ENCODE results near the gene THY1. TPM values are rescaled to one million over a fixed set of nuclear protein-coding genes. Genes with fewer than 3 reads are reported as not detected.

Gene THY1
- polyA plus RNA-seq, 1 experiment, result 1,905 TPM

DNA sequence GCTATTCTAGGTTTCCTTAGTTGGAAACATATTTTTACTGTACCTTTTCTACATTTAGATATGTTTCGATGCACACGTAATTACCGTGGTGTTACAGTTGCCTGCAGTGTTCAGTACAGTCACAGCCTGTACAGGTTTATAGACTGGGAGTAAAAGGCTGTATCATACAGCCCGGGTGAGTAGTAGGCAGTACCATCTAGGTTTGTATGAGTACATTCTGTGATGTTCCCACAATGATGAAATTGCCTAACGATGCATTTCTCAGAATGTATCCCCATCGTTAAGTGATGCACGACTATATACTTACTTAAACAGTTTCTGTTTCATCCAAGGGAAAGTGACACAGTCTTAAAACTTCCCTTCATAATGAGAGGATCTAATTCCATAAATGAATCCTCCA, 13.1 kb upstream of the THY1 start:
- H3K36me3 ChIP-seq (ENCODE audit: control insufficient read depth, insufficient read depth, low read length), result no peaks in the 10 kb centered on the region
- H3K4me3 ChIP-seq (ENCODE audit: low read depth, low read length), result no peak overlapping the region
- TF ChIP-seq, protein P1, sequence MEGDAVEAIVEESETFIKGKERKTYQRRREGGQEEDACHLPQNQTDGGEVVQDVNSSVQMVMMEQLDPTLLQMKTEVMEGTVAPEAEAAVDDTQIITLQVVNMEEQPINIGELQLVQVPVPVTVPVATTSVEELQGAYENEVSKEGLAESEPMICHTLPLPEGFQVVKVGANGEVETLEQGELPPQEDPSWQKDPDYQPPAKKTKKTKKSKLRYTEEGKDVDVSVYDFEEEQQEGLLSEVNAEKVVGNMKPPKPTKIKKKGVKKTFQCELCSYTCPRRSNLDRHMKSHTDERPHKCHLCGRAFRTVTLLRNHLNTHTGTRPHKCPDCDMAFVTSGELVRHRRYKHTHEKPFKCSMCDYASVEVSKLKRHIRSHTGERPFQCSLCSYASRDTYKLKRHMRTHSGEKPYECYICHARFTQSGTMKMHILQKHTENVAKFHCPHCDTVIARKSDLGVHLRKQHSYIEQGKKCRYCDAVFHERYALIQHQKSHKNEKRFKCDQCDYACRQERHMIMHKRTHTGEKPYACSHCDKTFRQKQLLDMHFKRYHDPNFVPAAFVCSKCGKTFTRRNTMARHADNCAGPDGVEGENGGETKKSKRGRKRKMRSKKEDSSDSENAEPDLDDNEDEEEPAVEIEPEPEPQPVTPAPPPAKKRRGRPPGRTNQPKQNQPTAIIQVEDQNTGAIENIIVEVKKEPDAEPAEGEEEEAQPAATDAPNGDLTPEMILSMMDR (IDR thresholded peaks at IDR 0.05; ENCODE audit: insufficient read depth, low read depth, low read length), result no peak
- DNase-seq (ENCODE audit: low read depth), result no peak
- POLR2A ChIA-PET, result no interaction called here
- H3K27me3 ChIP-seq (ENCODE audit: control insufficient read depth, insufficient read depth, low read length), result no peaks in the 10 kb centered on the region
- CTCF ChIA-PET, result interaction anchor here (1.2 to 2.0 kb wide), 2 partner anchors 10 to 39 kb away, joined by 3 to 10 read pairs; no protein-coding TSS in a partner anchor

DNA sequence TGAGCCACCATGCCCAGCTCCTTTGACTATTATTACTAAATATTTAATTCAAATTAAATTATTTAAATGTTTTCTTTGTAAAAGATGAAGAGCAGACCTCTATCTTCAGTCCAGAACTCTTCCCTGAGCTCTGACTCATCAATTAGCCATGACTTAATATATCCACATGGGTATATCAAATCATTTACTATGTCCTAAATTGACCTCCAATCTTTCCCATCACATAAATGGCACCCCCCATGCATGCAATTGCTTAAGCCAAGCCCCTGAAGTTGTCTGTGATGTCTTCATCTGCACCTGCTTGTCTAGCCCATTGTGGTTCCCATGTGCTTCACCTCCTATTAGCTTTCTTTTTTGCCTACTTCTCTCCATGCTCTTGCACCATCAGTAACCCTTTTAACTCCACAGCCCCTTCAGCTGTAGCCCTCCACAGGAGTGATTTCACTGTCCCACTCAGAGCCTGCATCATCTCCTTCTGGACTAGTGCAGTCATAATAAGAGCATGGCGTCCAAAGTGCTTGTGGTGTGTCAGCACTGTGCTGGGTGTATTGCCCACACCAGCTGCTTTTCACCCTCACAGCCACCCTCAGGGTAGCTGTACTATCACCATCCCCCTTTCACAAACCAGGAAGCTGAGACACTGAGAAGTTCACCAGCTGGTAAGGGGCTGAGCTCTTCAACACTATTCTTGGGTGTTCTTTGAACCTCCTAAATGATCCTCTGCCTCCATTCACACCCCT, 11.8 kb upstream of the THY1 start:
- TF ChIP-seq, protein P1 (IDR thresholded peaks at IDR 0.05; ENCODE audit: insufficient read depth, low read depth, low read length), result no peak
- Histone ChIP-seq H3K36me3 (ENCODE audit: control insufficient read depth, insufficient read depth, low read length) (no peaks in the 10 kb centered on the region), H3K4me3 (ENCODE audit: low read depth, low read length) (no peak overlapping the region), H3K27me3 (ENCODE audit: control insufficient read depth, insufficient read depth, low read length) (no peaks in the 10 kb centered on the region)
- ChIA-PET CTCF (interaction anchor here (0.7 to 2.5 kb wide), 6 partner anchors 14 to 78 kb away, joined by 3 to 10 read pairs (median 4); no protein-coding TSS in a partner anchor), POLR2A (no interaction called here)
- no peak for DNase-seq (ENCODE audit: low read depth)

DNA sequence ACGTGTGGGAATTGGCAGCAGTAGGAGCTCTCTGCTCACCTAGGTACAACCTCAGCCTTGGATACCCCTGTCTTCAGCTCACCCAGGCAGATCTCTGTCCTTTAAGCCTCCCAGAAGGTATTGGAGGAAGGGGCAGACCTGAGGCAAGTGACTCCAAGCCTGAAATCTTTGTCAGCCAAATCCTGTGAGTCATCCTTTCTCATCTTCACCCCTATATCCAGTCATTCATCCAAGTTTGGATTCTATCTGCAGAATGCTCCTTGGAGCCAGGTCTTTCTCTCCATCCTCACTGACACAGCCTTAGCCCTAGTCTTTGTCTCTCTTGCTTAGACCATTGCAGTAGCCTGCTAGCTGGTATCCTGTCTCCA, 10.4 kb upstream of the THY1 start:
- Histone ChIP-seq H3K36me3 (ENCODE audit: control insufficient read depth, insufficient read depth, low read length) (no peaks in the 10 kb centered on the region), H3K27me3 (ENCODE audit: control insufficient read depth, insufficient read depth, low read length) (no peaks in the 10 kb centered on the region), H3K4me3 (ENCODE audit: low read depth, low read length) (no peak overlapping the region)
- ChIA-PET POLR2A (interaction anchor here (1.4 kb wide), 1 partner anchor 11 kb away, joined by 4 read pairs; the partner anchor contains the start of gene THY1), CTCF (interaction anchor here (0.7 to 2.7 kb wide), 6 partner anchors 9 to 60 kb away, joined by 3 to 13 read pairs (median 4); partner anchors contain the start of gene THY1)
- TF ChIP-seq, protein P1 (IDR thresholded peaks at IDR 0.05; ENCODE audit: insufficient read depth, low read depth, low read length), result no peak
- no peak for DNase-seq (ENCODE audit: low read depth)

DNA sequence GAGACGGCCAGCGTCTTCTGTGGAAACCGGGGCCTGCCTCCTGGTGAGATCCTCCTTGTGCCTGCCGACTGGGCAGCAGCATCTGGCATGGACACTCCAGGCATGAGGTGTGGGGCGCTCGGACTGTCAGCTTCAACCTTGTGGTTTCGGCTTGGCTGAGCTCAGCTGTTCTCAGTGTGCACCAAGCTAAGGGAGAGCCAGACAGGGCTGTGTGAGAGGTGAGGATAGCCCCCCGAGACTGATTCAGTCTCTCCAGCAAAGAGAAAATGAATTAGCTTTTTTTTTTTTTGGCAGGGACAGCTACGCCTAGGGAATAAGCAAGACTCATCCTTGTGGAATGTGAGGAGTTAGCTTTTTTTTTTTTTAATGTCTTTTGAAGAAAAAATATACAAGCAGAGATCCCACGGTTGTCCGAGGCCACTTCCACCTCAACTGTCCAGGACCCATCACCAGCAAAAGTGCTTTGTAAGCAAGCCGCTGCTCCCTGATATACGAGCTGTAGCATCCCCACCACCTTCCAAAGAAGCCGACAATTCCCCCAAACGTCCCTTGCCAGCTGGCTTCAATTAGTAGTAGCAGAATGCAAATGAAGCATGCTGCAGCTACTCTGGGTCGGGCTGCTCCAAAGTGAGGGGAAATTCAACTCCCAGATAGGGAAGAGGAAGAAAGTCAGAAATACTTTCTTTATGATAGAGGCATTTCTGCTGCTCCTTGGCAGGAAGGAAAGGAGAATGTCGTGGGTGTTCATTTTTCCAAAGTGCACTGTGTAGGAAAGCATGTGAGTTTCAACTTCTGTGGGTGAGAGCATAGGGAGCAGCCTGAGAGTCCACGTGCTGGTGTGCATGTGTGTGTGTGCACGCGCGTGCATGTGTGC, 9.7 kb upstream of the THY1 start:
- POLR2A ChIA-PET, result interaction anchor here (0.5 to 1.4 kb wide), 8 partner anchors 10 to 628 kb away, joined by 3 to 17 read pairs (median 4); partner anchors contain the start of gene THY1
- Histone ChIP-seq H3K36me3 (ENCODE audit: control insufficient read depth, insufficient read depth, low read length) (no peaks in the 10 kb centered on the region), H3K27me3 (ENCODE audit: control insufficient read depth, insufficient read depth, low read length) (no peaks in the 10 kb centered on the region), H3K4me3 (ENCODE audit: low read depth, low read length) (peak overlapping the region; percentile 27)
- TF ChIP-seq, protein P1 (IDR thresholded peaks at IDR 0.05; ENCODE audit: insufficient read depth, low read depth, low read length), result no peak
- peak; percentile 56 for DNase-seq (ENCODE audit: low read depth)
- CTCF ChIA-PET, result interaction anchor here (0.8 to 2.7 kb wide), 8 partner anchors 10 to 236 kb away, joined by 3 to 13 read pairs (median 4); partner anchors contain the start of gene THY1

DNA sequence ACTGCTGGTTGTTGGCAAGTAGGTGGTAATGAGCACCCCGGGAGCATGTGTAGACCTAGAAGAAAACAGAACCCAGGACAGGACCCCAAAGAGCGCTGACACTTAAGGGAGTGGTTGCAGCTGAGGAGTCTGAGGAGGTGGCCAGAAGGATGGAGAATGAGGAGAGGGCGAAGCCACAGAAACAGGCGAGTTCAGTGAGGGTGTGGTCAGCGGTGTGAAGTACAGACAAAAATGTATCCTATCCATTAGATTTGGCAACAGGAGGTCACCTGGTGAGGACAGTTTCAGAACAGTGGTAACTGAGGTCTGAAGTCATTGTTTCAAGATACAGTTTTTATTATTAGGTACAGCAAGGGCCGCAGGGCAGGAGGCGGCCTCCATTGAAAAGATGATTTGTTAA, 8.6 kb upstream of the THY1 start:
- Histone ChIP-seq H3K36me3 (ENCODE audit: control insufficient read depth, insufficient read depth, low read length) (no peaks in the 10 kb centered on the region), H3K27me3 (ENCODE audit: control insufficient read depth, insufficient read depth, low read length) (no peaks in the 10 kb centered on the region), H3K4me3 (ENCODE audit: low read depth, low read length) (no peak overlapping the region)
- TF ChIP-seq, protein P1 (IDR thresholded peaks at IDR 0.05; ENCODE audit: insufficient read depth, low read depth, low read length), result no peak
- ChIA-PET POLR2A (no interaction called here), CTCF (interaction anchor here (0.9 to 2.7 kb wide), 6 partner anchors 8 to 235 kb away, joined by 3 to 13 read pairs (median 4); partner anchors contain the start of gene THY1)
- no peak for DNase-seq (ENCODE audit: low read depth)

Measured in BJ (cell line).